Esophagus squamous epithelium (tissue), 4 donors: Measurements from ENCODE around the gene GPR4.

ENCODE experiments used
- CTCF ChIP-seq, 6 experiments: fragments of 450-650 bp in 4 of 6; fragments of 200-600 bp in 2 of 6; sonication (generic) in 2 of 6; IDR thresholded peaks; one replicate each; pipeline ENCODE4 v1.5.1; 2016 to 2019; ENCODE audit warnings: antibody characterized with exemption in 6 of 6, mild to moderate bottlenecking in 4 of 6, moderate library complexity in 4 of 6
- POLR2A ChIP-seq, 4 donors: fragments of 450-650 bp; IDR thresholded peaks; one replicate each; pipeline ENCODE4 v1.6.1; 2017; ENCODE audit warnings: antibody characterized with exemption in 4 of 4, mild to moderate bottlenecking in 4 of 4, moderate library complexity in 3 of 4

DNA sequence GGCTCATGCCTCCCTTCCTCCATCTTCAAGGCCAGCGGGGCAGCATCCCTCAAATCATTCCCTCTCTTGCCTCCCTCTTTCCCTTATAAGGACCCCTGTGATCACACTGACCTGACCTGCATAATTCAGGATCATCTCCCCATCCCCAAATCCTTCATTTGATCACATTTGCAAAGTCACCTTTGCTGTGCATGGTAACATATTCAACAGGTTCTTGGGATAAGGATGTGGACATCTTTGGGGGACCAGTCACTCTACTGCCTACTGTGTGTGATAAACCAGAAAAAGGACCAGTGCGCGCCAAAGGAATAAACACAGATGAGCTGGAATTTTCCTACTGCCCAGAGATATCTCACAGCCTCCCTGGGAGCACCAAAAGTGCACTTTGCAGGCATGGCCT lies 25.3 kb downstream of the GPR4 start:
- TF ChIP-seq CTCF (IDR thresholded peaks at IDR 0.05) (no peak), POLR2A (IDR thresholded peaks at IDR 0.05) (no peak)
